GM23338 (cell line): Measurements from ENCODE around the gene DGKG. TPM values are rescaled to one million over a fixed set of nuclear protein-coding genes. Genes with fewer than 3 reads are reported as not detected.

Experiments
- ATAC-seq: fragments of 200-7000 bp; cut with Tn5 transposase; 3 replicates; pipeline ENCODE4 v1.9.1; 2020
- DNase-seq: peaks from one replicate; pipeline ENCODE4 v3.0.0-alpha.2; 2015; ENCODE audit warnings: low spot score
- H2AFZ ChIP-seq: fragments of 200-600 bp; sonication (generic); 2 replicates; pipeline ENCODE4 v1.8.0; 2016; ENCODE audit warnings: antibody characterized with exemption, mild to moderate bottlenecking, moderate library complexity
- H3F3A ChIP-seq: fragments of 200-600 bp; sonication (generic); replicated peaks from 2 replicates; pipeline ENCODE4 v1.8.0; 2017; ENCODE audit warnings: antibody characterized with exemption, mixed run types, low read depth
- H3K27ac ChIP-seq: fragments of 200-600 bp; sonication (generic); 2 replicates; pipeline ENCODE4 v1.6.1; 2016; ENCODE audit warnings: low read depth
- H3K27me3 ChIP-seq: fragments of 200-600 bp; sonication (generic); 2 replicates; pipeline ENCODE4 v1.8.0; 2016; ENCODE audit warnings: mild to moderate bottlenecking, mixed run types, moderate library complexity; ENCODE audit not compliant: insufficient read depth
- H3K36me3 ChIP-seq: fragments of 200-600 bp; sonication (generic); 2 replicates; pipeline ENCODE4 v1.8.0; 2016; ENCODE audit warnings: mild to moderate bottlenecking; ENCODE audit not compliant: insufficient read depth
- H3K4me1 ChIP-seq: fragments of 200-600 bp; sonication (generic); 2 replicates; pipeline ENCODE4 v1.8.0; 2016; ENCODE audit warnings: mild to moderate bottlenecking, moderate library complexity; ENCODE audit not compliant: insufficient read depth
- H3K4me2 ChIP-seq: fragments of 200-600 bp; sonication (generic); 2 replicates; pipeline ENCODE4 v1.7.1; 2017; ENCODE audit warnings: mixed run types
- H3K4me3 ChIP-seq: fragments of 200-600 bp; sonication (generic); 2 replicates; pipeline ENCODE4 v1.6.1; 2016; ENCODE audit warnings: mixed run types
- H3K79me2 ChIP-seq: fragments of 200-600 bp; sonication (generic); replicated peaks from 2 replicates; pipeline ENCODE4 v1.8.0; 2017; ENCODE audit warnings: mild to moderate bottlenecking; ENCODE audit not compliant: insufficient read depth
- H3K9me2 ChIP-seq: fragments of 200-600 bp; sonication (generic); 2 replicates; pipeline ENCODE4 v1.8.0; 2017; ENCODE audit not compliant: insufficient read depth
- H4K20me1 ChIP-seq: fragments of 200-600 bp; sonication (generic); replicated peaks from 2 replicates; pipeline ENCODE4 v1.8.0; 2017; ENCODE audit warnings: mild to moderate bottlenecking; ENCODE audit not compliant: insufficient read depth
- H3K27ac Mint-ChIP-seq: 2 replicates; pipeline ENCODE4 v1.8.0; 2020; ENCODE audit warnings: inconsistent platforms, mild to moderate bottlenecking, moderate library complexity, mixed read lengths
- H3K27me3 Mint-ChIP-seq: 3 replicates; pipeline ENCODE4 v1.8.0; 2022; ENCODE audit warnings: low read depth, mild to moderate bottlenecking, moderate library complexity, mixed read lengths, inconsistent platforms; ENCODE audit not compliant: insufficient read depth, poor library complexity
- H3K36me3 Mint-ChIP-seq: 3 replicates; pipeline ENCODE4 v1.8.0; 2021; ENCODE audit warnings: low read depth, mild to moderate bottlenecking, inconsistent platforms, moderate library complexity, mixed read lengths
- H3K4me1 Mint-ChIP-seq: 3 replicates; pipeline ENCODE4 v1.8.0; 2020; ENCODE audit warnings: mild to moderate bottlenecking, inconsistent platforms, mixed read lengths
- H3K4me3 Mint-ChIP-seq: 3 replicates; pipeline ENCODE4 v1.8.0; 2021; ENCODE audit warnings: moderate library complexity, mild to moderate bottlenecking, inconsistent platforms, mixed read lengths
- H3K9me3 Mint-ChIP-seq: 3 replicates; pipeline ENCODE4 v1.8.0; 2020; ENCODE audit warnings: moderate library complexity, mild to moderate bottlenecking, inconsistent platforms, mixed read lengths
- CREB1 ChIP-seq: fragments of 250-450 bp; sonication (Bioruptor Pico); IDR thresholded peaks from 2 replicates; pipeline ENCODE4 v1.5.0; 2020; ENCODE audit warnings: low read depth, mild to moderate bottlenecking, moderate library complexity
- ETS1 ChIP-seq: IDR thresholded peaks from 2 replicates; pipeline ENCODE4 v1.6.1; 2016; ENCODE audit warnings: antibody characterized with exemption
- EZH2phosphoT487 ChIP-seq: fragments of 200-600 bp; sonication (generic); IDR thresholded peaks from one replicate; pipeline ENCODE4 v1.8.1; 2018; ENCODE audit warnings: antibody characterized with exemption; ENCODE audit not compliant: unreplicated experiment
- JUNB ChIP-seq: IDR thresholded peaks from one replicate; pipeline ENCODE4 v1.6.1; 2016; ENCODE audit warnings: antibody characterized with exemption; ENCODE audit not compliant: unreplicated experiment
- NANOG ChIP-seq: IDR thresholded peaks from 2 replicates; pipeline ENCODE4 v1.6.1; 2016; ENCODE audit warnings: antibody characterized with exemption, borderline replicate concordance
- STAT1 ChIP-seq: IDR thresholded peaks from one replicate; pipeline ENCODE4 v1.6.1; 2016; ENCODE audit warnings: antibody characterized with exemption; ENCODE audit not compliant: unreplicated experiment
- polyA plus RNA-seq: library from polyadenylated mRNA; unstranded; fragments of >200 nt; fragmentation: Nextera tagmentation; extraction: Ambion mirVana; gene quantifications from 2 replicates; pipeline ENCODE4 v1.2.1, GENCODE V29; 2016
- total RNA-seq: library from RNA; depleted of rRNA; stranded (reverse); fragments of >200 nt; shearing (Covaris generic); gene quantifications from 2 replicates; pipeline ENCODE4 v1.2.3, GENCODE V29; 2014
- TF ChIP-seq, protein P1 (sequence below): IDR thresholded peaks from one replicate; pipeline ENCODE4 v1.6.1; 2018; ENCODE audit warnings: antibody characterized with exemption; ENCODE audit not compliant: unreplicated experiment

DGKG gene
- total and polyA plus RNA-seq, 2 experiments from 2014 or later = 0.14 to 0.31 TPM

DNA sequence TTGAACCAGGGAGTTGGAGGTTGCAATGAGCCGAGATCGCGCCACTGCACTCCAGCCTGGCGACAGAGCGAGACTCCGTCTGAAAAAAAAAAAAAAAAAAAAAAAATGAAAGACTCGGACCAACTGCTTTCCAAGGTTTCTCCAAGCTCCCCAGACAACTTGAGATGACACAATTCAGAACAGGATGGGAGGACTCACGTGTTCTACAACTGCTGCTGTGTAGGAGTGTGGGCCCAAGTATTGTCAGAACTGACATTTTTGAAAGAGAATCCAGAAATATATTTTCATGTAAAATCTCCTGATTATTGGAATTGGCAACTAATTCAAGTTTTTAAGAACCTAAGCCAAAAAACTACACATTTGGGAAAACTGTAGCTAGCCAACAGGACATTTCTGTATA is 143.6 kb downstream of the DGKG start (continued):
- TF ChIP-seq EZH2phosphoT487 (no peak), STAT1 (no peak), JUNB (no peak), ETS1 (no peak)
- TF ChIP-seq, protein P1, sequence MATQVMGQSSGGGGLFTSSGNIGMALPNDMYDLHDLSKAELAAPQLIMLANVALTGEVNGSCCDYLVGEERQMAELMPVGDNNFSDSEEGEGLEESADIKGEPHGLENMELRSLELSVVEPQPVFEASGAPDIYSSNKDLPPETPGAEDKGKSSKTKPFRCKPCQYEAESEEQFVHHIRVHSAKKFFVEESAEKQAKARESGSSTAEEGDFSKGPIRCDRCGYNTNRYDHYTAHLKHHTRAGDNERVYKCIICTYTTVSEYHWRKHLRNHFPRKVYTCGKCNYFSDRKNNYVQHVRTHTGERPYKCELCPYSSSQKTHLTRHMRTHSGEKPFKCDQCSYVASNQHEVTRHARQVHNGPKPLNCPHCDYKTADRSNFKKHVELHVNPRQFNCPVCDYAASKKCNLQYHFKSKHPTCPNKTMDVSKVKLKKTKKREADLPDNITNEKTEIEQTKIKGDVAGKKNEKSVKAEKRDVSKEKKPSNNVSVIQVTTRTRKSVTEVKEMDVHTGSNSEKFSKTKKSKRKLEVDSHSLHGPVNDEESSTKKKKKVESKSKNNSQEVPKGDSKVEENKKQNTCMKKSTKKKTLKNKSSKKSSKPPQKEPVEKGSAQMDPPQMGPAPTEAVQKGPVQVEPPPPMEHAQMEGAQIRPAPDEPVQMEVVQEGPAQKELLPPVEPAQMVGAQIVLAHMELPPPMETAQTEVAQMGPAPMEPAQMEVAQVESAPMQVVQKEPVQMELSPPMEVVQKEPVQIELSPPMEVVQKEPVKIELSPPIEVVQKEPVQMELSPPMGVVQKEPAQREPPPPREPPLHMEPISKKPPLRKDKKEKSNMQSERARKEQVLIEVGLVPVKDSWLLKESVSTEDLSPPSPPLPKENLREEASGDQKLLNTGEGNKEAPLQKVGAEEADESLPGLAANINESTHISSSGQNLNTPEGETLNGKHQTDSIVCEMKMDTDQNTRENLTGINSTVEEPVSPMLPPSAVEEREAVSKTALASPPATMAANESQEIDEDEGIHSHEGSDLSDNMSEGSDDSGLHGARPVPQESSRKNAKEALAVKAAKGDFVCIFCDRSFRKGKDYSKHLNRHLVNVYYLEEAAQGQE = no peak

GRCh38 chr3:186217820-186218164 is 144.2 kb downstream of the DGKG start:
- Histone ChIP-seq H3K4me1 (no peaks in the 10 kb centered on the region), H3F3A (no peaks in the 10 kb centered on the region), H2AFZ (no peak overlapping the region), H3K79me2 (no peaks in the 10 kb centered on the region), H3K4me2 (no peak overlapping the region), H4K20me1 (no peaks in the 10 kb centered on the region), H3K36me3 (no peaks in the 10 kb centered on the region), H3K9me2 (no peaks in the 10 kb centered on the region), H3K27ac (no peak overlapping the region), H3K27me3 (no peaks in the 10 kb centered on the region), H3K4me3 (no peak overlapping the region)
- TF ChIP-seq NANOG (no peak), EZH2phosphoT487 (no peak), CREB1 (CRISPR knock-in tag) (no peak)
- TF ChIP-seq, protein P1 = no peak
- Mint-ChIP-seq H3K4me3 (no peak overlapping the region), H3K9me3 (no peaks in the 10 kb centered on the region), H3K27me3 (peaks cover 5% of the 10 kb centered on the region), H3K4me1 (peaks cover 27% of the 10 kb centered on the region), H3K36me3 (no peaks in the 10 kb centered on the region), H3K27ac (no peak overlapping the region)
- DNase-seq = no peak
- ATAC-seq = no peak
